Activated CD8-positive, alpha-beta T cell treated with anti-CD3 and anti-CD28 coated beads, Interleukin-2, amount 10 ng/mL, durations not matched to agents 7 days and 5 days (primary cell): Measurements from ENCODE around the gene TMEM8B. TPM values are rescaled to one million over a fixed set of nuclear protein-coding genes. Genes with fewer than 3 reads are reported as not detected.
"Not testable (repeated sequence)": the region's sequence is repeated elsewhere in the genome, so short reads cannot be mapped to it uniquely, and the experiment has no call there.

Experiments
- ATAC-seq: fragments of 150-1000 bp; cut with Tn5 transposase; one replicate; pipeline ENCODE4 v1.10.0; 2021; ENCODE audit warnings: moderate library complexity
- CTCF ChIA-PET: fragments of 350-600 bp; sonication (Branson Sonifier 250); formaldehyde crosslinking; loops from one replicate; lab custom pipeline; 2021; ENCODE audit warnings: antibody characterized with exemption; lab: Charles Lee
- POLR2A ChIA-PET: fragments of 350-600 bp; sonication (Branson Sonifier 250); formaldehyde crosslinking; loops from one replicate; lab custom pipeline; 2021; ENCODE audit warnings: antibody characterized with exemption; lab: Charles Lee
- DNase-seq: peaks from one replicate; pipeline ENCODE4 v3.0.0-alpha.2; 2020
- H3K27ac Mint-ChIP-seq: one replicate; pipeline ENCODE4 v1.8.0; 2021; ENCODE audit warnings: mild to moderate bottlenecking, mixed read lengths
- H3K27me3 Mint-ChIP-seq: one replicate; pipeline ENCODE4 v1.8.0; 2021; ENCODE audit warnings: low read depth, mixed read lengths
- H3K36me3 Mint-ChIP-seq: one replicate; pipeline ENCODE4 v1.8.0; 2021; ENCODE audit warnings: low read depth, mixed read lengths
- H3K4me1 Mint-ChIP-seq: one replicate; pipeline ENCODE4 v1.8.0; 2021; ENCODE audit warnings: low read depth, mixed read lengths
- H3K4me3 Mint-ChIP-seq: one replicate; pipeline ENCODE4 v1.8.0; 2021; ENCODE audit warnings: mild to moderate bottlenecking, mixed read lengths
- H3K9me3 Mint-ChIP-seq: one replicate; pipeline ENCODE4 v1.8.0; 2022; ENCODE audit warnings: mixed read lengths; ENCODE audit not compliant: insufficient read depth
- total RNA-seq, 2 experiments: library from RNA; stranded (reverse); gene quantifications; one replicate each; pipeline ENCODE4 v1.2.3, GENCODE V29; 2021

Gene TMEM8B
- total RNA-seq, 2 experiments from 2014 or later = 1.6 to 2.3 TPM

DNA sequence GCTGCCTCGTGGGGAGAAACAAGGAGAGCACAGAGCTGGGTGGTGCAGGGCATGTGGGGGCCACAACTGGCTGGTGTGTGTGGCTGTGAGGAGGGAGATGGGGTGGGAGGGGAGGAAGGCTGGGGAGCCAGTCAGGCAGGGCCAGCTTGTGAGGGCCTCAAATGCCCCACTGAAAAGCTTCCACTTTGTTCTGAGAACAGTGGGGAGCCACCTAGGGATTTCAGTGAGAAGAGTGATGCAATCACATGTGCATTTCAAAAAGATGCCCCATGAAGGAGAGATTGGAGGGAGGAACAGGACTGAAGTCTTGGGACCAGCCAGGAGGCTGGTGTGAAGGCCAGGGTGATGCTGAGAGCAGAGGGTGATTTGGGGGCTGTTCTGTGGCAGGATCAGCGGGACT lies 39.9 kb downstream of the TMEM8B start:
- ChIA-PET CTCF (interaction anchor here (1.3 kb wide), 1 partner anchor 13 kb away, joined by 5 read pairs; no protein-coding TSS in a partner anchor), POLR2A (no interaction called here)
- no peak for DNase-seq
- H3K4me3 Mint-ChIP-seq = no peak overlapping the region
- ATAC-seq = no peak
- H3K9me3 Mint-ChIP-seq = no peaks in the 10 kb centered on the region
- H3K36me3 Mint-ChIP-seq = no peaks in the 10 kb centered on the region
- no peaks in the 10 kb centered on the region for H3K27me3 Mint-ChIP-seq
- H3K4me1 Mint-ChIP-seq = no peaks in the 10 kb centered on the region
- no peak overlapping the region for H3K27ac Mint-ChIP-seq

DNA sequence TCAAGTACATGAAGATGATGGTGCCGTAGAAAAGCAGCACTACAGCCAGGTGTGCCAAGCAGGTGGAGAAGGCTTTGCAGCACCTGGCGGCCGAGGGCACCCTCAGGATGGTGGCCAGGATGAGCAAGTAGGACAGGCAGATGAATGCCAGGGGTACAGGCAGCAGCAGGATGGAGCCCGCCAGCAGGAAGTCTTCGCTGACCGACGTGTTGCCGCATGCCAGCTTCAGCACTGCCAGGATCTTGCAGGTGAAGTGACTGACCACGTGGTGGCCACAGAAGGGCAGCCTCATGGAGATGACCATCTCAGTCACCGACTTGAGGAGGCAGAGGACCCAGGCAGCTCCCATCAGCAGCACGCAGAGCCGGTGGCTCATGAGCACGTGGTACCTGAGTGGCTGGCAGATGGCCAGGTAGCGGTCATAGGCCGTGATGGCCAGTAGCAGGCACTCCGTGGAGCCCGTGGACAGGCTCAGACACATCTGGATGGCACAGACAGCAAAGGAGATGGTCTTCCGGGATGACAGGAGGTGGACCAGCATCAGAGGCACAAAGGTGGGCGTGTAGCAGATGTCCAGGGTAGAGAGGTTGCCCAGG lies 40.7 kb downstream of the TMEM8B start:
- peaks cover 1% of the 10 kb centered on the region for H3K27me3 Mint-ChIP-seq
- H3K9me3 Mint-ChIP-seq = no peaks in the 10 kb centered on the region
- H3K36me3 Mint-ChIP-seq = no peaks in the 10 kb centered on the region
- ChIA-PET CTCF (interaction anchor here (0.9 kb wide), 1 partner anchor 12 kb away, joined by 3 read pairs; no protein-coding TSS in a partner anchor), POLR2A (no interaction called here)
- H3K4me1 Mint-ChIP-seq = no peaks in the 10 kb centered on the region
- ATAC-seq = no peak
- H3K27ac Mint-ChIP-seq = no peak overlapping the region
- no peak for DNase-seq
- no peak overlapping the region for H3K4me3 Mint-ChIP-seq

DNA sequence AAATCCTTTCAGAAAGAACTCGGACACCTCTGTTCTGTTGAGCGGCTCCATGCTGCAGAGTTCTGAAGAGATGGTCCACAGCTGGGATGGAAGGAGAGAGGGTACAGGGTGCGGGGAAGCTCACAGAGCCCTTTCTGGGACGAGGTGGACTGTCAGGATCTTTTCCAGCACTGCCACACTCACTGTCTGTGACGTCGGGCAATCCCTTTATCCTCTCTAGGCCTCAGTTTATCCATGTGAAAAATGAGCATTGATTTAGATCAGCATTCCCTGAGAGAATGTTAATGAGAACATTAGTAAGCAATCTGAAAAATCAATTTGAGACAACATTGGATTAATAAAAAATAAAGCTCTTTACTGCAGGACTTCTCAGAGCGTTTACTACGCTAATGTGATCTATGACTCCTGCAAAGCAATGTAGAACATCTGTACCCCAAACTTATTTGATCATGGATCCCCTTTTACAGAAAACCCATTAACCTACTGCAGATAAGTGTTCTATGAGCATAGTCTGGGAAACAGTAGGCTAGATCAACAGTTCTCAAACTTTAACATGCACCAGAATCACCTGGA lies 41.4 kb downstream of the TMEM8B start, which contains the start of gene OR13J1:
Gene OR13J1, minus strand, starts transcription at position 51 of the 573 bp plus-strand sequence. Its CDS starts 0 bp downstream, at position 51.
- POLR2A ChIA-PET = no interaction called here
- Mint-ChIP-seq H3K4me1 (no peaks in the 10 kb centered on the region), H3K4me3 (no peak within 1 kb of the TSS), H3K27me3 (peaks cover 4% of the 10 kb centered on the region), H3K9me3 (no peaks in the 10 kb centered on the region), H3K27ac (no peak within 1 kb of the TSS), H3K36me3 (no peaks in the 10 kb centered on the region)
- CTCF ChIA-PET = interaction anchor here (0.9 kb wide), 1 partner anchor 12 kb away, joined by 3 read pairs; no protein-coding TSS in a partner anchor
- no peak for DNase-seq
- ATAC-seq = no peak

DNA sequence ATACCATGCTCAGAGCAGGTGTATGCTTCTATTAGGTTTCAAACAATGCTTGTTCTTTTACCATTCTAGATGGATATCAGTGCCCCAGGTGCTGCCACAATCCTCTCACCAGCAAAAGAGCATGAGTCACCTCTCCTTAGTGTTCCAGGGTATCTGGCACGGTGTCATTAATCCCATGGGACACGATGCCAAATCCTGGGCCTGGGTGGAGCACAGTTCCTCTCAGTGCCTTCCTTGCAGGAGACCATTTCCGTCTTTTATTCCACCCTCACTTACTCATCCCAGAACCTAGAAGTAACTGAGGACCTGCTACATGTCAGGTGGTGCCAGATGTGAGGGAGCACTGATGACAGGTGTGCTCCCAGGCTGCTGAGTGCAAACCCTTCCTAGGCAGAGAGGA lies 42.5 kb downstream of the TMEM8B start:
- no peak overlapping the region for H3K27ac Mint-ChIP-seq
- H3K4me3 Mint-ChIP-seq = no peak overlapping the region
- no peak for DNase-seq
- H3K4me1 Mint-ChIP-seq = no peaks in the 10 kb centered on the region
- POLR2A ChIA-PET = no interaction called here
- no peak for ATAC-seq
- H3K27me3 Mint-ChIP-seq = peaks cover 10% of the 10 kb centered on the region
- CTCF ChIA-PET = interaction anchor here (0.6 to 1.6 kb wide), 2 partner anchors 11 kb away, joined by 4 to 14 read pairs; no protein-coding TSS in a partner anchor
- H3K36me3 Mint-ChIP-seq = no peaks in the 10 kb centered on the region
- no peaks in the 10 kb centered on the region for H3K9me3 Mint-ChIP-seq

DNA sequence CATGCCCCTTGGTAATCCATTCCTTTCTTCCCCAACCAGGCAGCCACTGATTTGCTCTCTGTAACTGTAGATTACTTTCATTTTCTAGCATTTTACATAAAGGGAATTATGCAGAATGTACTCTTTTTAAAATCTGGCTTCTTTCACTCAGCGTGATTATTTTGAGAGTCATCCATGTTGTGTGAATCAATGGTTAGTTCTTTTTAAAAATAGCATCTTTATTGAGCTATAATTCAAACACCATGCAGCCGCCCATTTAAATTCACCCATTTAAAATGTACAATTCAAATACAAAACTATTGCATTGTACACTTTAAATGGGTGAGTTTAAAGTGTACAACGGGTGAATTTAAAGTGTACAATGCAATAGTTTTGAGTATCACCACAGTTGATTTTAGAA lies 43.5 kb downstream of the TMEM8B start:
- peaks cover 5% of the 10 kb centered on the region for H3K9me3 Mint-ChIP-seq
- no peak overlapping the region for H3K4me3 Mint-ChIP-seq
- ATAC-seq (no peak), DNase-seq (no peak)
- CTCF ChIA-PET = interaction anchor here (1.0 to 1.6 kb wide), 5 partner anchors 10 to 82 kb away, joined by 3 to 14 read pairs (median 5); no protein-coding TSS in a partner anchor
- no peak overlapping the region for H3K27ac Mint-ChIP-seq
- POLR2A ChIA-PET = no interaction called here
- H3K36me3 Mint-ChIP-seq = no peaks in the 10 kb centered on the region
- no peaks in the 10 kb centered on the region for H3K4me1 Mint-ChIP-seq
- peaks cover 17% of the 10 kb centered on the region for H3K27me3 Mint-ChIP-seq

DNA sequence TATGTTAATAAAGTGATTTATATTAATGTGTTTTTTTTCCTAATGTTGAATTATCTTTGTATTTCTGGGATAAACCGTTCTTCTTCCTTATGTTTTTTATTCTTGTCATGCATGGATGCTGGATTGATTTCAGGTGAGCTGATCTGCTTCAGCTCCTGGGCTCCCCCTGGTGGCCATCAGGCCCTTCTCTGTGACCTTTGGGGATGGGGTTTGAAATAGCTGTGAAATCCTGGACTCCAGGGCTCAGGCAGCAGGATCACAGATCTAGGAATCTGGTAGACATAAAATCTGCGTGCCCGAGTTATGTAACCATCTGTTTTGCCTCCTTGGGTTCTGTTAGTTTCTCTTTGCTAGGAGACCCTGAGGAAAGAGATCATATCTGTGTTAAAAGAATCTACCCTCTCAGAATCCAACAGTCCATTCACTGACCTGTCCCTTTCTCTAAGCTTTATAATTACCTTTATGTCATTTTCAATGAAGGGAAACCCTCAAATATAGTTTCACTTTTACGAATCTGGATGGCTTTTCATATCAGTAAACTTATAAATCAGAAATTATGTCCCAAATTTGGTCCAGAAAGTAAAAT lies 53.3 kb downstream of the TMEM8B start:
- POLR2A ChIA-PET = no interaction called here
- ATAC-seq (peak; percentile 75), DNase-seq (peak; percentile 84)
- H3K27me3 Mint-ChIP-seq = peaks cover 34% of the 10 kb centered on the region
- H3K27ac Mint-ChIP-seq = no peak overlapping the region
- H3K36me3 Mint-ChIP-seq = no peaks in the 10 kb centered on the region
- no peak overlapping the region for H3K4me3 Mint-ChIP-seq
- CTCF ChIA-PET = interaction anchor here (0.6 to 2.6 kb wide), 61 partner anchors 9 to 368 kb away, joined by 3 to 64 read pairs (median 5); partner anchors contain the start of genes CREB3, GBA2, HINT2 and OR13J1
- peaks cover 5% of the 10 kb centered on the region for H3K9me3 Mint-ChIP-seq
- H3K4me1 Mint-ChIP-seq = no peaks in the 10 kb centered on the region

DNA sequence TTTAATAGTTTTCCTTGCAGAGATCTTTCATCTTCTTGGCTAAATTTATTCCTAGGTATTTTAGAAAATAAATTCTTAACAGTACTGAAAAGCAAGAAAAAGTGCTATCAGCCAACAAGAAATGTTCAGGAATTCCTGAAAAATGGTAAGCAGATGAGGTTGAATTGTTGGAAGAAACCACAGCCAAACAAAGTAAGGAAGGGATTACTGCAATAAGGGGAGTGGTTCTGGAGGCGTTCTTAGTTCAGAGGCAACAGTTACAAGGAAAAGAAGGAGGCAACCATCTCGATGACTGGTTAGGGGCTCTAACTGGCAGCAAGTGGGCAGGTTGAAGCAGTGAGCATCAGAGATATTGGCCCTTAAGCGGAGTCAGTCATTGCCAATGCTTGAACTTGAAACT lies 54.0 kb downstream of the TMEM8B start:
- ChIA-PET CTCF (interaction anchor here (0.7 to 2.6 kb wide), 39 partner anchors 9 to 279 kb away, joined by 3 to 64 read pairs (median 7); partner anchors contain the start of genes CREB3, GBA2, HINT2 and RGP1), POLR2A (no interaction called here)
- H3K27ac Mint-ChIP-seq = no peak overlapping the region
- ATAC-seq (no peak), DNase-seq (no peak)
- H3K36me3 Mint-ChIP-seq = no peaks in the 10 kb centered on the region
- no peaks in the 10 kb centered on the region for H3K9me3 Mint-ChIP-seq
- no peaks in the 10 kb centered on the region for H3K4me1 Mint-ChIP-seq
- peaks cover 28% of the 10 kb centered on the region for H3K27me3 Mint-ChIP-seq
- H3K4me3 Mint-ChIP-seq = no peak overlapping the region

DNA sequence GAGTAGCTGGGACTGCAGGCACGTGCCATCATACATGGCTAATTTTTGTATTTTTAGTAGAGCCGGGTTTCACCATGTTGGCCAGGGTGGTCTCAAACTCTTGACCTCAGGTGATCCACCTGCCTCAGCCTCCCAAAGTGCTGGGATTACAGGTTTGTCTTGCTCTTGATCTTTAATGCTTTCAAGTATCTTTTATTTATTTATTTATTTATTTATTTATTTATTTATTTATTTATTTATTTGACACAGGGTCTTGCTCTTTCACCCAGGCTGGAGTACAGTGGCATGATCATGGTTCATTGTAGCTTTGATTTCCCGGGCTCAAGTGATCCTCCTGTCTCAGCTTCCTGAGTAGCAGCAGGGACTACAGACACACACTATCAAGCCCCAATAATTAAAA lies 55.9 kb downstream of the TMEM8B start:
- H3K27me3 Mint-ChIP-seq = peaks cover 22% of the 10 kb centered on the region
- ATAC-seq, POLR2A ChIA-PET, DNase-seq, H3K9me3 Mint-ChIP-seq, H3K4me1 Mint-ChIP-seq, H3K36me3 Mint-ChIP-seq, H3K27ac Mint-ChIP-seq, H3K4me3 Mint-ChIP-seq: not testable (repeated sequence)
- CTCF ChIA-PET = interaction anchor here (0.7 to 1.0 kb wide), 2 partner anchors 58 to 95 kb away, joined by 3 to 4 read pairs; no protein-coding TSS in a partner anchor

DNA sequence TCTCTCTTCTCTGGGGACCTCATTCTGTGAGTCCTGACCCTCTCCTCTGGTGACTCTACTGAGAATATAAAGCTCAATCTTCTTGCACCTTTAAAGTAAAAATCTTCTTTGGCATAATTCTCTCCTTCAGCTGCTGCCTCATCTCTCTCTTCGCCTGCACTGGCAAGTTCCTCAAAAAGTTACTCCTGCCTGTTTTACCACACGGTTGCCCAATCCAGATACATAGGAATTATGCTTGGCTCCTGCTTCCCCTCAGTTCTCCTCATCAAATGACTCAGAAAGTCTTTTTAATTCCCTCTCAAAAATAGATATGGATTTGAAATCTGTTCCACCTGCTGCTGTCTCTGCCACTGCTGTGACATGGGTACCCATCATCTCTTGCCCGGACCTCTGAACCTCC lies 62.6 kb downstream of the TMEM8B start:
- Mint-ChIP-seq H3K9me3 (no peaks in the 10 kb centered on the region), H3K4me1 (no peaks in the 10 kb centered on the region), H3K27ac (no peak overlapping the region), H3K4me3 (no peak overlapping the region), H3K36me3 (no peaks in the 10 kb centered on the region), H3K27me3 (peaks cover 41% of the 10 kb centered on the region)
- ATAC-seq (no peak), DNase-seq (no peak)
- ChIA-PET POLR2A (no interaction called here), CTCF (interaction anchor here (0.8 to 1.8 kb wide), 2 partner anchors 10 to 12 kb away, joined by 3 to 8 read pairs; no protein-coding TSS in a partner anchor)

DNA sequence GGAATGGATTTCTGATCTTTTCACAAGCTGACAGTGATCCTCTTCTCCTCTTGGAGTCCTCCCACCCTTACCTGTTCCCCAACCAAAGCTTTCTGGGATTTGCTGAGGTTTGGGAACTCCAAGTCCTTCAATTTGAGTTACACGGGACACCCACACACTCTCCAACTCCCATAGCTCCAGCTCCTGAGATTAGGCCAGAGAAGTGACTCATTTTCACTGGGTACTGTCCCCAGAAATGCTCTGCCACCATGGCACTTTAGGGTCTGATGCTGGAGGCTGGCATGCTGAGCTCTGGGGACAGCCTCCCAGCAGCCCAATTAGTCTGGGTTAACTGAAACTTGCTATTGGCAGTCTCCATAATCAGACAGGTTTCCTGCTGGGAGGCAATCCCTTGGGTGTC lies 63.0 kb downstream of the TMEM8B start:
- Mint-ChIP-seq H3K27me3 (peaks cover 38% of the 10 kb centered on the region), H3K27ac (no peak overlapping the region), H3K36me3 (no peaks in the 10 kb centered on the region), H3K4me3 (no peak overlapping the region), H3K4me1 (no peaks in the 10 kb centered on the region), H3K9me3 (no peaks in the 10 kb centered on the region)
- ATAC-seq (no peak), DNase-seq (no peak)
- CTCF ChIA-PET = interaction anchor here (0.7 to 1.8 kb wide), 2 partner anchors 10 to 11 kb away, joined by 3 to 8 read pairs; no protein-coding TSS in a partner anchor
- POLR2A ChIA-PET = no interaction called here

DNA sequence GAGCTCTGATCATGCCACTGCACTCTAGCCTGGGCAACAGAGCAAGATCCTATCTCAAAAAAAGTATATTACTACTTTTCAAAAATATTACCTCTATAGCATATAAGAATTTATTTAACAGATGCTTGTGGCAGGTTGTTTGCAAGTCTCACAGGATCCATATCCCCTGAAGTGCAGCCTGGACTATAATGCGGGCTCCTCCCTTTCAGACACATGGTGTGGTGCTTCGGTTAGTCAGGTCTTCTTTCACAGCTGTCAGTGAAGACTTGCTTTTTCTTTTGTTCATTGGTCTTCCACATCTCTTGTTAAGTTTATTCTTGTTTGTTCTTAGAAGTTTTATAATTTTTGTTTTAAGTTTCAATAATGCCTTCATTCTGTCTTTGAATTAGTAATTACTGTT lies 67.5 kb downstream of the TMEM8B start:
- H3K9me3 Mint-ChIP-seq = no peaks in the 10 kb centered on the region
- POLR2A ChIA-PET = no interaction called here

More for the DNA sequence above, 67.5 kb downstream of the TMEM8B start:
- Mint-ChIP-seq H3K36me3 (no peaks in the 10 kb centered on the region), H3K4me1 (no peaks in the 10 kb centered on the region), H3K27ac (no peak overlapping the region), H3K4me3 (no peak overlapping the region), H3K27me3 (peaks cover 40% of the 10 kb centered on the region)
- DNase-seq = no peak
- no peak for ATAC-seq
- CTCF ChIA-PET = interaction anchor here (1.0 to 6.0 kb wide), 4 partner anchors 14 to 70 kb away, joined by 4 to 32 read pairs (median 11); no protein-coding TSS in a partner anchor
